HepG2 (cell line): ENCODE measurements around the gene DNAJC12. TPM values are rescaled to one million over a fixed set of nuclear protein-coding genes. Genes with fewer than 3 reads are reported as not detected.

ENCODE experiments used
- ATAC-seq: fragments of 200-7000 bp; cut with Tn5 transposase; 3 replicates; pipeline ENCODE4 v1.9.1; 2020; ENCODE audit warnings: mild to moderate bottlenecking, moderate library complexity
- BruUV-seq: library from RNA; stranded (reverse); fragments of 400-500 nt; replicated peaks from 2 replicates; lab custom pipeline; 2021; lab: Mats Ljungman, UMichigan
- CTCF ChIA-PET: fragments of 300-600 bp; formaldehyde crosslinking; extraction: SDS; loops from one replicate; lab custom pipeline; 2021; ENCODE audit warnings: low total read pairs, inconsistent platforms, low intra/inter-chr PET ratio; lab: Yijun Ruan, JAX
- POLR2A ChIA-PET: fragments of 350-600 bp; sonication (Branson Sonifier 250); formaldehyde crosslinking; loops from one replicate; lab custom pipeline; 2020; ENCODE audit warnings: antibody characterized with exemption, inconsistent platforms; lab: Yijun Ruan, JAX
- DNase-seq: peaks from one replicate; pipeline ENCODE4 v3.0.0-alpha.2; 2015; ENCODE audit warnings: low spot score
- FAIRE-seq: peaks from 3 replicates; lab custom pipeline; 2011; peaks lifted over from hg19 to GRCh38; lab: Jason Lieb, UNC
- H2AFZ ChIP-seq: one replicate; pipeline ENCODE4 v1.6.1; 2011; ENCODE audit warnings: low read length, inconsistent platforms
- H3K27ac ChIP-seq: fragments of 300-600 bp; 3 replicates; pipeline ENCODE4 v1.8.0; 2011; ENCODE audit warnings: mixed run types, mild to moderate bottlenecking, mixed read lengths, low read length, inconsistent platforms; ENCODE audit not compliant: insufficient read depth; ENCODE audit errors: extremely low read length
- H3K27me3 ChIP-seq, 2 experiments: fragments of 200-600 bp in 1 of 2; 2 replicates in 1 of 2; 3 replicates in 1 of 2; pipeline versions ENCODE4 v1.6.0 to v1.8.0; 2011; ENCODE audit warnings: low read length in 2 of 2, mild to moderate bottlenecking in 2 of 2, moderate library complexity in 2 of 2, inconsistent platforms in 1 of 2; ENCODE audit not compliant: insufficient read depth in 2 of 2, control insufficient read depth in 1 of 2
- H3K36me3 ChIP-seq, 2 experiments: fragments of 200-600 bp in 1 of 2; replicated peaks in 1 of 2; 2 replicates in 1 of 2; 3 replicates in 1 of 2; pipeline versions ENCODE4 v1.5.1 to v1.8.0; 2011; ENCODE audit warnings: low read length in 2 of 2, inconsistent platforms in 1 of 2; ENCODE audit not compliant: insufficient read depth in 2 of 2, control insufficient read depth in 1 of 2
- H3K4me1 ChIP-seq: 2 replicates; pipeline ENCODE4 v1.5.1; 2012; ENCODE audit warnings: low read length, inconsistent platforms; ENCODE audit not compliant: insufficient read depth
- H3K4me2 ChIP-seq: 2 replicates; pipeline ENCODE4 v1.6.0; 2011; ENCODE audit warnings: low read depth, low read length, inconsistent platforms
- H3K4me3 ChIP-seq, 3 experiments: fragments of 200-600 bp in 1 of 3; sonication (generic), shearing (Covaris generic) in 1 of 3; replicated peaks in 1 of 3; 2 replicates each; pipeline ENCODE4 v1.5.1; 2011 to 2016; ENCODE audit warnings: low read length in 3 of 3, inconsistent platforms in 2 of 3, low read depth in 2 of 3, mild to moderate bottlenecking in 2 of 3, control low read depth in 1 of 3, mixed read lengths in 1 of 3; ENCODE audit not compliant: insufficient read depth in 1 of 3
- H3K79me2 ChIP-seq: one replicate; pipeline ENCODE4 v1.6.1; 2011; ENCODE audit warnings: low read length, inconsistent platforms; ENCODE audit not compliant: insufficient read depth
- H3K9ac ChIP-seq: 2 replicates; pipeline ENCODE4 v1.6.0; 2011; ENCODE audit warnings: mild to moderate bottlenecking, low read depth, low read length, inconsistent platforms; ENCODE audit not compliant: insufficient read depth
- H3K9me3 ChIP-seq: 2 replicates; pipeline ENCODE4 v1.5.1; 2012; ENCODE audit warnings: mild to moderate bottlenecking, low read length
- H4K20me1 ChIP-seq: 2 replicates; pipeline ENCODE4 v1.6.0; 2011; ENCODE audit warnings: inconsistent platforms, mild to moderate bottlenecking, low read length, moderate library complexity; ENCODE audit not compliant: insufficient read depth
- AHR ChIP-seq: IDR thresholded peaks from 2 replicates; pipeline ENCODE4 v1.6.1; 2018; ENCODE audit warnings: missing genetic modification reagents, missing compliant biosample characterization
- DR1 ChIP-seq: sonication (generic); formaldehyde crosslinking; IDR thresholded peaks from 2 replicates; pipeline ENCODE4 v1.8.0; 2021; ENCODE audit warnings: mild to moderate bottlenecking, missing genetic modification reagents, inconsistent platforms
- HNRNPUL1 ChIP-seq: fragments of 200-400 bp; formaldehyde crosslinking; IDR thresholded peaks from 2 replicates; pipeline ENCODE4 v1.6.1; 2017; ENCODE audit warnings: low read depth, mild to moderate bottlenecking, low read length, moderate library complexity
- KDM4B ChIP-seq: sonication (generic); formaldehyde crosslinking; IDR thresholded peaks from 2 replicates; pipeline ENCODE4 v1.4.0; 2020; ENCODE audit warnings: missing genetic modification reagents
- MTF2 ChIP-seq: sonication (generic); formaldehyde crosslinking; IDR thresholded peaks from 2 replicates; pipeline ENCODE4 v1.5.0; 2020; ENCODE audit warnings: missing genetic modification reagents, borderline replicate concordance
- RXRB ChIP-seq: IDR thresholded peaks from 2 replicates; pipeline ENCODE4 v1.6.1; 2016; ENCODE audit warnings: borderline replicate concordance, missing genetic modification reagents, missing compliant biosample characterization
- XBP1 ChIP-seq: sonication (generic); formaldehyde crosslinking; IDR thresholded peaks from 2 replicates; pipeline ENCODE4 v1.5.0; 2020; ENCODE audit warnings: missing genetic modification reagents
- YEATS2 ChIP-seq: sonication (generic); formaldehyde crosslinking; IDR thresholded peaks from 2 replicates; pipeline ENCODE4 v1.4.0; 2020; ENCODE audit warnings: missing genetic modification reagents, borderline replicate concordance
- YEATS4 ChIP-seq: sonication (generic); formaldehyde crosslinking; IDR thresholded peaks from 2 replicates; pipeline ENCODE4 v1.4.0; 2020; ENCODE audit warnings: missing genetic modification reagents, borderline replicate concordance
- ZKSCAN5 ChIP-seq: sonication (generic); formaldehyde crosslinking; IDR thresholded peaks from 2 replicates; pipeline ENCODE4 v1.5.1; 2020; ENCODE audit warnings: mild to moderate bottlenecking, missing genetic modification reagents
- ZNF180 ChIP-seq: sonication (generic); formaldehyde crosslinking; IDR thresholded peaks from 2 replicates; pipeline ENCODE4 v1.4.0; 2020; ENCODE audit warnings: low read depth, missing genetic modification reagents, borderline replicate concordance
- ZNF350 ChIP-seq: sonication (generic); formaldehyde crosslinking; IDR thresholded peaks from 2 replicates; pipeline ENCODE4 v1.4.0; 2020; ENCODE audit warnings: mild to moderate bottlenecking, low read depth, missing genetic modification reagents, borderline replicate concordance
- ZNF563 ChIP-seq: sonication (generic); formaldehyde crosslinking; IDR thresholded peaks from 2 replicates; pipeline ENCODE4 v1.8.0; 2022; ENCODE audit warnings: mild to moderate bottlenecking, moderate library complexity, missing genetic modification reagents
- ZNF703 ChIP-seq: sonication (generic); formaldehyde crosslinking; IDR thresholded peaks from 2 replicates; pipeline ENCODE4 v1.5.1; 2020; ENCODE audit warnings: missing genetic modification reagents, mild to moderate bottlenecking, moderate library complexity, borderline replicate concordance
- WGBS: methylation state at CpG from one replicate; pipeline ENCODE4 v1.1.6; 2017; ENCODE audit warnings: low lambda C conversion rate; 5-methylcytosine and 5-hydroxymethylcytosine counted together
- in situ Hi-C: cut with HindIII; loops from 2 replicates; pipeline ENCODE4 v1.10.0; 2017; ENCODE audit warnings: low pct_unique_long_range_greater_than_20kb; ENCODE audit not compliant: extremely low pct_ligation_motif_present
- intact Hi-C: fragments of 100-400 bp; cut with micrococcal nuclease; formaldehyde crosslinking; loops from one replicate; pipeline ENCODE4 v1.10.0; 2022; ENCODE audit not compliant: unreplicated experiment
- polyA plus RNA-seq, 8 experiments: library from polyadenylated mRNA; depleted of rRNA in 3 of 8; stranded (reverse) in 7 of 8; unstranded in 1 of 8; fragments of >200 nt; fragmentation: Illumina TruSeq in 4 of 8; extraction: Trizol in 4 of 8; gene quantifications; 2 replicates each; pipeline versions ENCODE4 v1.2.1 to v1.2.3, GENCODE V29; 2011 to 2016; ENCODE audit warnings: low read depth in 4 of 8, missing spikeins in 1 of 8, mixed read lengths in 1 of 8; ENCODE audit not compliant: insufficient read depth in 1 of 8
- total RNA-seq, 5 experiments: library from RNA; depleted of rRNA; stranded (reverse); fragments of >200 nt; fragmentation: Illumina TruSeq; extraction: Trizol; gene quantifications; 2 replicates each; pipeline ENCODE4 v1.2.3, GENCODE V29; 2016; ENCODE audit warnings: low read depth in 1 of 5
- TF ChIP-seq, protein P1 (sequence below): sonication (generic); formaldehyde crosslinking; IDR thresholded peaks from 2 replicates; pipeline ENCODE4 v1.9.0; 2021; ENCODE audit warnings: mild to moderate bottlenecking, missing genetic modification reagents
- TF ChIP-seq, protein P2 (sequence below): IDR thresholded peaks from 2 replicates; pipeline ENCODE4 v1.6.1; 2016; ENCODE audit warnings: low read depth, control low read depth

DNAJC12 gene
- total and polyA plus RNA-seq, 2 of the 13 experiments (the other 11 are each of a cell fraction or from before 2014, with no cell fraction given): 11.6 to 43.9 TPM

DNA sequence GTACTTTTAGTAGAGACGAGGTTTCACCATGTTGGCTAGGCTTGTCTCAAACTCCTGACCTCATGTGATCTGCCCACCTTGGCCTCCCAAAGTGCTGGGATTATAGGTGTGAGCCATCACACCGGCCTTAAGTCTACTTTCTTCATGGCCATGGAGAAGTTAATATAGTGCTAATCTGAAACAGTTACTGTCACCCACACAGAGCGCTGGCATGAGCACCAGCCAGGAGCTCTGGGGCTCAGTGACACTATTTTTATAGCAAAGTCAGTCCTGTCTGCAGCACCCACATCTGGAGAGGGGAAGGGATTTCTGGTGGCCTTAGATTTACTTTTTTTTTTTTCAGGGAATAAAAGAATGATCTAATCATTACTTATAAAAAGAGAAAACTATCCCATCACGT, 21.3 kb downstream of the DNAJC12 start (continued):
- TF ChIP-seq, protein P1, sequence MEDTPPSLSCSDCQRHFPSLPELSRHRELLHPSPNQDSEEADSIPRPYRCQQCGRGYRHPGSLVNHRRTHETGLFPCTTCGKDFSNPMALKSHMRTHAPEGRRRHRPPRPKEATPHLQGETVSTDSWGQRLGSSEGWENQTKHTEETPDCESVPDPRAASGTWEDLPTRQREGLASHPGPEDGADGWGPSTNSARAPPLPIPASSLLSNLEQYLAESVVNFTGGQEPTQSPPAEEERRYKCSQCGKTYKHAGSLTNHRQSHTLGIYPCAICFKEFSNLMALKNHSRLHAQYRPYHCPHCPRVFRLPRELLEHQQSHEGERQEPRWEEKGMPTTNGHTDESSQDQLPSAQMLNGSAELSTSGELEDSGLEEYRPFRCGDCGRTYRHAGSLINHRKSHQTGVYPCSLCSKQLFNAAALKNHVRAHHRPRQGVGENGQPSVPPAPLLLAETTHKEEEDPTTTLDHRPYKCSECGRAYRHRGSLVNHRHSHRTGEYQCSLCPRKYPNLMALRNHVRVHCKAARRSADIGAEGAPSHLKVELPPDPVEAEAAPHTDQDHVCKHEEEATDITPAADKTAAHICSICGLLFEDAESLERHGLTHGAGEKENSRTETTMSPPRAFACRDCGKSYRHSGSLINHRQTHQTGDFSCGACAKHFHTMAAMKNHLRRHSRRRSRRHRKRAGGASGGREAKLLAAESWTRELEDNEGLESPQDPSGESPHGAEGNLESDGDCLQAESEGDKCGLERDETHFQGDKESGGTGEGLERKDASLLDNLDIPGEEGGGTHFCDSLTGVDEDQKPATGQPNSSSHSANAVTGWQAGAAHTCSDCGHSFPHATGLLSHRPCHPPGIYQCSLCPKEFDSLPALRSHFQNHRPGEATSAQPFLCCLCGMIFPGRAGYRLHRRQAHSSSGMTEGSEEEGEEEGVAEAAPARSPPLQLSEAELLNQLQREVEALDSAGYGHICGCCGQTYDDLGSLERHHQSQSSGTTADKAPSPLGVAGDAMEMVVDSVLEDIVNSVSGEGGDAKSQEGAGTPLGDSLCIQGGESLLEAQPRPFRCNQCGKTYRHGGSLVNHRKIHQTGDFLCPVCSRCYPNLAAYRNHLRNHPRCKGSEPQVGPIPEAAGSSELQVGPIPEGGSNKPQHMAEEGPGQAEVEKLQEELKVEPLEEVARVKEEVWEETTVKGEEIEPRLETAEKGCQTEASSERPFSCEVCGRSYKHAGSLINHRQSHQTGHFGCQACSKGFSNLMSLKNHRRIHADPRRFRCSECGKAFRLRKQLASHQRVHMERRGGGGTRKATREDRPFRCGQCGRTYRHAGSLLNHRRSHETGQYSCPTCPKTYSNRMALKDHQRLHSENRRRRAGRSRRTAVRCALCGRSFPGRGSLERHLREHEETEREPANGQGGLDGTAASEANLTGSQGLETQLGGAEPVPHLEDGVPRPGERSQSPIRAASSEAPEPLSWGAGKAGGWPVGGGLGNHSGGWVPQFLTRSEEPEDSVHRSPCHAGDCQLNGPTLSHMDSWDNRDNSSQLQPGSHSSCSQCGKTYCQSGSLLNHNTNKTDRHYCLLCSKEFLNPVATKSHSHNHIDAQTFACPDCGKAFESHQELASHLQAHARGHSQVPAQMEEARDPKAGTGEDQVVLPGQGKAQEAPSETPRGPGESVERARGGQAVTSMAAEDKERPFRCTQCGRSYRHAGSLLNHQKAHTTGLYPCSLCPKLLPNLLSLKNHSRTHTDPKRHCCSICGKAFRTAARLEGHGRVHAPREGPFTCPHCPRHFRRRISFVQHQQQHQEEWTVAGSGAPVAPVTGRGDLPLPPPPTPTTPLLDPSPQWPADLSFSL (CRISPR knock-in tag): no peak
- TF ChIP-seq YEATS4 (CRISPR knock-in tag): no peak

DNA sequence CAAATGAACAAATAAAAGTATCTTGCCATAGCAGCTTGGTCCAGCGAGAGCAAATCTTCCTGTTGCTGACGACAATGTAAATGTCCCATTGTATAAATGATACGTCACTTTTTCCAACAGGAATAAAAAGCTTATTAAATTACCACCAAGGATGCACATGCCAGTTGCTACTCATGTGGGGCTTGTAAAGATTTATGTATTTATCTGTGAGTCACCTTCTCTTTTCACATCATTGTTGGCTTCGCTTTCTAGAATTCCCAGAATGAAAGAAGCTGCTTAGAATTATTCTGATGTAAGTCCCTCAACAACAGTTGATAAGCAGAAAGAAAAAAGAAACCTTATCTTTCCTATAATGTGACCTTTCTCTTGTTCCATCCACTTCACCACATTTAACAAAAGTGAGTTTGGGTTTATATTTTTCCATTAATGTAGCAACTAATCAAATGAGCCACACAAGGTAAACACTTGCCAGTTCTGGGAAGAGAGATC, 22.4 kb downstream of the DNAJC12 start:
- CTCF ChIA-PET: no interaction called here

More for the DNA sequence above, 22.4 kb downstream of the DNAJC12 start:
- POLR2A ChIA-PET: interaction anchor here (0.9 to 1.4 kb wide), 3 partner anchors 12 to 34 kb away, joined by 3 to 5 read pairs (median 3); no protein-coding TSS in a partner anchor
- in situ Hi-C loops: no loop called here
- peaks cover 0 to 4% of the 10 kb centered on the region in 2 experiments; a peak in 1 of 5 replicates for H3K36me3 ChIP-seq
- H3K4me2 ChIP-seq: no peak overlapping the region
- no peak overlapping the region for H3K27ac ChIP-seq
- no peak for TF ChIP-seq ZNF350 (CRISPR knock-in tag)
- no peak for TF ChIP-seq RXRB (CRISPR knock-in tag)
- no peak for TF ChIP-seq YEATS2 (CRISPR knock-in tag)
- TF ChIP-seq DR1: no peak
- TF ChIP-seq ZNF563 (CRISPR knock-in tag): no peak
- TF ChIP-seq HNRNPUL1: no peak
- TF ChIP-seq ZNF703: no peak
- TF ChIP-seq MTF2: no peak
- TF ChIP-seq AHR (CRISPR knock-in tag): no peak
- TF ChIP-seq ZKSCAN5 (CRISPR knock-in tag): no peak
- TF ChIP-seq KDM4B (CRISPR knock-in tag): no peak
- TF ChIP-seq, protein P2, sequence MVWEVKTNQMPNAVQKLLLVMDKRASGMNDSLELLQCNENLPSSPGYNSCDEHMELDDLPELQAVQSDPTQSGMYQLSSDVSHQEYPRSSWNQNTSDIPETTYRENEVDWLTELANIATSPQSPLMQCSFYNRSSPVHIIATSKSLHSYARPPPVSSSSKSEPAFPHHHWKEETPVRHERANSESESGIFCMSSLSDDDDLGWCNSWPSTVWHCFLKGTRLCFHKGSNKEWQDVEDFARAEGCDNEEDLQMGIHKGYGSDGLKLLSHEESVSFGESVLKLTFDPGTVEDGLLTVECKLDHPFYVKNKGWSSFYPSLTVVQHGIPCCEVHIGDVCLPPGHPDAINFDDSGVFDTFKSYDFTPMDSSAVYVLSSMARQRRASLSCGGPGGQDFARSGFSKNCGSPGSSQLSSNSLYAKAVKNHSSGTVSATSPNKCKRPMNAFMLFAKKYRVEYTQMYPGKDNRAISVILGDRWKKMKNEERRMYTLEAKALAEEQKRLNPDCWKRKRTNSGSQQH (CRISPR knock-in tag): no peak
- no peak for TF ChIP-seq XBP1 (CRISPR knock-in tag)
- TF ChIP-seq ZNF180 (CRISPR knock-in tag): no peak
- TF ChIP-seq, all 625 proteins: peak for 0
- intact Hi-C loops: no loop called here
- no peak overlapping the region for H3K9ac ChIP-seq
- ATAC-seq (no peak), FAIRE-seq (no peak), DNase-seq (no peak)
- H4K20me1 ChIP-seq: no peaks in the 10 kb centered on the region
- H3K9me3 ChIP-seq: no peaks in the 10 kb centered on the region
- 96% methylated on average over 4 of the region's 4 CpGs for WGBS
- no peak overlapping the region for H3K4me3 ChIP-seq
- H3K4me1 ChIP-seq: peaks cover 54% of the 10 kb centered on the region
- H3K27me3 ChIP-seq: no peaks in the 10 kb centered on the region
- peaks cover 14% of the 10 kb centered on the region for H3K79me2 ChIP-seq
- no TSS peak for BruUV-seq
- no peak overlapping the region for H2AFZ ChIP-seq
